Nephron (organoid): Measurements from ENCODE around the gene ACADS.
A peak's percentile ranks its signal among the peaks of the same experiment; 100 is the strongest.

Experiments used
- H3K27ac Mint-ChIP-seq, 3 experiments: 2 replicates each; pipeline ENCODE4 v1.8.0; 2020; ENCODE audit warnings: mixed read lengths in 3 of 3, mild to moderate bottlenecking in 2 of 3, moderate library complexity in 1 of 3
- H3K27me3 Mint-ChIP-seq: 2 replicates; pipeline ENCODE4 v1.8.0; 2021; ENCODE audit warnings: low read depth, mild to moderate bottlenecking, moderate library complexity, mixed read lengths
- H3K36me3 Mint-ChIP-seq: 2 replicates; pipeline ENCODE4 v1.8.0; 2020; ENCODE audit warnings: low read depth, mixed read lengths
- H3K4me1 Mint-ChIP-seq: 2 replicates; pipeline ENCODE4 v1.8.0; 2020; ENCODE audit warnings: mixed read lengths
- H3K4me3 Mint-ChIP-seq, 3 experiments: 2 replicates each; pipeline ENCODE4 v1.8.0; 2020; ENCODE audit warnings: mild to moderate bottlenecking in 3 of 3, mixed read lengths in 3 of 3, moderate library complexity in 2 of 3
- H3K9me3 Mint-ChIP-seq: 2 replicates; pipeline ENCODE4 v1.8.0; 2020; ENCODE audit warnings: mixed read lengths
- CTCF ChIP-seq, 3 experiments: fragments of 200-600 bp; sonication (generic); IDR thresholded peaks; one replicate each; pipeline ENCODE4 v1.5.0; 2021; ENCODE audit warnings: antibody characterized with exemption in 3 of 3; ENCODE audit not compliant: unreplicated experiment in 3 of 3

Gene ACADS

GRCh38 chr12:120748242-120748641 lies 22.6 kb downstream of the ACADS start:
- Mint-ChIP-seq H3K9me3 (no peaks in the 10 kb centered on the region), H3K27me3 (no peaks in the 10 kb centered on the region), H3K4me3 (no peak overlapping the region), H3K4me1 (no peaks in the 10 kb centered on the region), H3K27ac (peak overlapping the region in 1 of 3 experiments; percentile 59), H3K36me3 (no peaks in the 10 kb centered on the region)
- TF ChIP-seq CTCF (IDR thresholded peaks at IDR 0.05; ENCODE audit: unreplicated experiment in 3 of 3) = no peak

- TF ChIP-seq CTCF (IDR thresholded peaks at IDR 0.05; ENCODE audit: unreplicated experiment in 3 of 3) = no peak
- no peaks in the 10 kb centered on the region for H3K4me1 Mint-ChIP-seq
- H3K9me3 Mint-ChIP-seq = peaks cover 3% of the 10 kb centered on the region
- peaks cover 4% of the 10 kb centered on the region for H3K36me3 Mint-ChIP-seq
- H3K27me3 Mint-ChIP-seq = no peaks in the 10 kb centered on the region
- no peak overlapping the region for H3K27ac Mint-ChIP-seq
- H3K4me3 Mint-ChIP-seq = no peak overlapping the region
Observed at GRCh38 chr12:120749256-120749655, 23.6 kb downstream of the ACADS start.

- H3K9me3 Mint-ChIP-seq = peaks cover 9% of the 10 kb centered on the region
- no peak overlapping the region for H3K4me3 Mint-ChIP-seq
- no peak for TF ChIP-seq CTCF (IDR thresholded peaks at IDR 0.05; ENCODE audit: unreplicated experiment in 3 of 3)
- no peaks in the 10 kb centered on the region for H3K4me1 Mint-ChIP-seq
- H3K27ac Mint-ChIP-seq = no peak overlapping the region
- H3K27me3 Mint-ChIP-seq = no peaks in the 10 kb centered on the region
- H3K36me3 Mint-ChIP-seq = peaks cover 4% of the 10 kb centered on the region
Observed at GRCh38 chr12:120750806-120751205, 25.2 kb downstream of the ACADS start.

- H3K27ac Mint-ChIP-seq = no peak overlapping the region
- H3K27me3 Mint-ChIP-seq = no peaks in the 10 kb centered on the region
- TF ChIP-seq CTCF (IDR thresholded peaks at IDR 0.05; ENCODE audit: unreplicated experiment in 3 of 3) = no peak
- H3K4me3 Mint-ChIP-seq = no peak overlapping the region
- H3K36me3 Mint-ChIP-seq = peaks cover 4% of the 10 kb centered on the region
- peaks cover 9% of the 10 kb centered on the region for H3K9me3 Mint-ChIP-seq
- no peaks in the 10 kb centered on the region for H3K4me1 Mint-ChIP-seq
Observed at GRCh38 chr12:120751389-120751788, 25.8 kb downstream of the ACADS start.

- Mint-ChIP-seq H3K27me3 (no peaks in the 10 kb centered on the region), H3K9me3 (peaks cover 9% of the 10 kb centered on the region), H3K36me3 (peaks cover 8% of the 10 kb centered on the region), H3K4me1 (peaks cover 10% of the 10 kb centered on the region), H3K27ac (no peak overlapping the region), H3K4me3 (no peak overlapping the region)
- TF ChIP-seq CTCF (IDR thresholded peaks at IDR 0.05; ENCODE audit: unreplicated experiment in 3 of 3) = no peak
Observed at GRCh38 chr12:120754792-120755191, 29.2 kb downstream of the ACADS start.

- Mint-ChIP-seq H3K27ac (no peak overlapping the region), H3K4me1 (peaks cover 12% of the 10 kb centered on the region), H3K4me3 (no peak overlapping the region), H3K27me3 (no peaks in the 10 kb centered on the region), H3K9me3 (peaks cover 9% of the 10 kb centered on the region), H3K36me3 (peaks cover 8% of the 10 kb centered on the region)
- TF ChIP-seq CTCF (IDR thresholded peaks at IDR 0.05; ENCODE audit: unreplicated experiment in 3 of 3) = no peak
Observed at GRCh38 chr12:120755269-120755668, 29.6 kb downstream of the ACADS start.
